DOHH2 (cell line): Measurements from ENCODE around the gene UBR3.

Experiments
- H3F3A ChIP-seq: fragments of 200-600 bp; sonication (generic), shearing (Covaris generic); 2 replicates; pipeline ENCODE4 v1.6.0; 2016; ENCODE audit warnings: antibody characterized with exemption, mild to moderate bottlenecking; ENCODE audit not compliant: control insufficient read depth, insufficient read depth
- H3K27ac ChIP-seq: fragments of 200-600 bp; sonication (generic); 2 replicates; pipeline ENCODE4 v1.5.1; 2014; ENCODE audit warnings: low read depth, mild to moderate bottlenecking, low read length, moderate library complexity
- H3K27me3 ChIP-seq: fragments of 200-600 bp; sonication (generic); 2 replicates; pipeline ENCODE4 v1.6.1; 2014; ENCODE audit warnings: mild to moderate bottlenecking, low read length, mixed read lengths; ENCODE audit not compliant: control insufficient read depth
- H3K36me3 ChIP-seq: fragments of 200-600 bp; sonication (generic); 2 replicates; pipeline ENCODE4 v1.6.1; 2014; ENCODE audit warnings: mild to moderate bottlenecking, low read length, moderate library complexity, mixed read lengths; ENCODE audit not compliant: control insufficient read depth
- H3K4me1 ChIP-seq: fragments of 200-600 bp; sonication (generic); 2 replicates; pipeline ENCODE4 v1.6.1; 2014; ENCODE audit warnings: mild to moderate bottlenecking, low read length, mixed read lengths; ENCODE audit not compliant: control insufficient read depth
- H3K4me2 ChIP-seq: fragments of 200-600 bp; sonication (generic); 2 replicates; pipeline ENCODE4 v1.6.0; 2014; ENCODE audit warnings: mild to moderate bottlenecking, low read length, moderate library complexity
- H3K4me3 ChIP-seq: fragments of 200-600 bp; sonication (generic); 2 replicates; pipeline ENCODE4 v1.5.1; 2014; ENCODE audit warnings: mild to moderate bottlenecking, low read length, mixed read lengths
- H3K79me2 ChIP-seq: fragments of 200-600 bp; sonication (generic); 2 replicates; pipeline ENCODE4 v1.6.1; 2014; ENCODE audit warnings: mild to moderate bottlenecking, low read length, mixed read lengths; ENCODE audit not compliant: control insufficient read depth
- H3K9me2 ChIP-seq: fragments of 200-600 bp; sonication (generic); replicated peaks from 2 replicates; pipeline ENCODE4 v1.6.1; 2014; ENCODE audit warnings: mild to moderate bottlenecking, low read length, mixed read lengths; ENCODE audit not compliant: control insufficient read depth
- H3K9me3 ChIP-seq: fragments of 200-600 bp; sonication (generic); 2 replicates; pipeline ENCODE4 v1.6.1; 2014; ENCODE audit warnings: antibody characterized with exemption, low read length, mixed read lengths; ENCODE audit not compliant: control insufficient read depth, insufficient read depth
- H4K20me1 ChIP-seq: fragments of 200-600 bp; sonication (generic); 2 replicates; pipeline ENCODE4 v1.6.0; 2014; ENCODE audit warnings: low read depth, mild to moderate bottlenecking, antibody characterized with exemption, low read length, moderate library complexity; ENCODE audit not compliant: control insufficient read depth, insufficient read depth
- CTCF ChIP-seq: fragments of 200-600 bp; sonication (generic); IDR thresholded peaks from one replicate; pipeline ENCODE4 v1.5.1; 2014; ENCODE audit warnings: antibody characterized with exemption, mild to moderate bottlenecking, low read depth, low read length; ENCODE audit not compliant: poor library complexity, severe bottlenecking
- EZH2phosphoT487 ChIP-seq: fragments of 200-600 bp; sonication (generic); IDR thresholded peaks from 2 replicates; pipeline ENCODE4 v1.6.1; 2017; ENCODE audit warnings: borderline replicate concordance, mild to moderate bottlenecking, antibody characterized with exemption, low read length, moderate library complexity, mixed read lengths

UBR3 gene

GRCh38 chr2:170031288-170031687 is 204.0 kb downstream of the UBR3 start:
- H3K27ac ChIP-seq, result no peak overlapping the region
- H3K9me2 ChIP-seq, result no peaks in the 10 kb centered on the region
- TF ChIP-seq EZH2phosphoT487, result no peak
- TF ChIP-seq CTCF, result no peak
- no peaks in the 10 kb centered on the region for H3K79me2 ChIP-seq
- H3K4me1 ChIP-seq, result no peaks in the 10 kb centered on the region
- H3K9me3 ChIP-seq, result no peaks in the 10 kb centered on the region
- H3K36me3 ChIP-seq, result peaks cover 8% of the 10 kb centered on the region; the same call in 1 of the 2 replicates
- H3K4me3 ChIP-seq, result no peak overlapping the region
- H4K20me1 ChIP-seq, result no peaks in the 10 kb centered on the region
- H3K27me3 ChIP-seq, result no peaks in the 10 kb centered on the region
- H3F3A ChIP-seq, result 0 out of 2 replicates have a peak, but pooled peaks cover 2% of the 10 kb centered on the region
- no peak overlapping the region for H3K4me2 ChIP-seq

- no peak for TF ChIP-seq EZH2phosphoT487
- Histone ChIP-seq H3K4me3 (no peak overlapping the region), H3K79me2 (no peaks in the 10 kb centered on the region), H3K9me2 (no peaks in the 10 kb centered on the region), H3K36me3 (peaks cover under 1% of the 10 kb centered on the region; the same call in 1 of the 2 replicates), H4K20me1 (no peaks in the 10 kb centered on the region), H3K27me3 (no peaks in the 10 kb centered on the region), H3F3A (0 out of 2 replicates have a peak, but pooled peaks cover 2% of the 10 kb centered on the region), H3K9me3 (no peaks in the 10 kb centered on the region), H3K4me1 (no peaks in the 10 kb centered on the region), H3K27ac (no peak overlapping the region), H3K4me2 (no peak overlapping the region)
These were observed 207.3 kb downstream of the UBR3 start for GRCh38 chr2:170034596-170034995.

- Histone ChIP-seq H3K4me2 (no peak overlapping the region), H4K20me1 (no peaks in the 10 kb centered on the region), H3K9me2 (no peaks in the 10 kb centered on the region), H3K4me3 (no peak overlapping the region), H3K79me2 (no peaks in the 10 kb centered on the region), H3K36me3 (peaks cover 8% of the 10 kb centered on the region), H3K9me3 (no peaks in the 10 kb centered on the region), H3F3A (no peaks in the 10 kb centered on the region), H3K27me3 (no peaks in the 10 kb centered on the region), H3K27ac (no peak overlapping the region), H3K4me1 (no peaks in the 10 kb centered on the region)
- TF ChIP-seq CTCF, result no peak
- TF ChIP-seq EZH2phosphoT487, result no peak
These were observed 211.5 kb downstream of the UBR3 start for GRCh38 chr2:170038734-170039133.

- no peaks in the 10 kb centered on the region for H3K9me2 ChIP-seq
- H3K4me1 ChIP-seq, result no peaks in the 10 kb centered on the region
- H4K20me1 ChIP-seq, result no peaks in the 10 kb centered on the region
- peaks cover 9% of the 10 kb centered on the region for H3K36me3 ChIP-seq
- no peak overlapping the region for H3K4me3 ChIP-seq
- no peaks in the 10 kb centered on the region for H3K27me3 ChIP-seq
- no peaks in the 10 kb centered on the region for H3K79me2 ChIP-seq
- no peak overlapping the region for H3K4me2 ChIP-seq
- H3K27ac ChIP-seq, result no peak overlapping the region
- no peaks in the 10 kb centered on the region for H3K9me3 ChIP-seq
- no peaks in the 10 kb centered on the region for H3F3A ChIP-seq
- TF ChIP-seq EZH2phosphoT487 (no peak), CTCF (no peak)
These were observed 212.3 kb downstream of the UBR3 start for GRCh38 chr2:170039401-170040172.
